WI38 (cell line): Measurements from ENCODE around the gene PRKCB.

Source experiments
- H3K4me3 ChIP-seq: 2 replicates; pipeline ENCODE4 v1.5.1; 2011; ENCODE audit warnings: low read depth, mild to moderate bottlenecking, control low read depth, low read length
- CTCF ChIP-seq: IDR thresholded peaks from 2 replicates; pipeline ENCODE4 v1.5.1; 2012; ENCODE audit warnings: low read depth, mild to moderate bottlenecking, control low read depth, low read length

Gene PRKCB

GRCh38 chr16:23941963-23942564, 106.3 kb downstream of the PRKCB start:
- TF ChIP-seq CTCF = no peak
- no peak overlapping the region for H3K4me3 ChIP-seq

- TF ChIP-seq CTCF = no peak
- H3K4me3 ChIP-seq = no peak overlapping the region
Measured at GRCh38 chr16:23943604-23944003, 107.8 kb downstream of the PRKCB start.

GRCh38 chr16:23944381-23944780, 108.6 kb downstream of the PRKCB start:
- no peak for TF ChIP-seq CTCF
- H3K4me3 ChIP-seq = no peak overlapping the region

- H3K4me3 ChIP-seq = no peak overlapping the region
- no peak for TF ChIP-seq CTCF
Measured at GRCh38 chr16:23945243-23945642, 109.5 kb downstream of the PRKCB start.

- H3K4me3 ChIP-seq = no peak overlapping the region
- no peak for TF ChIP-seq CTCF
Measured at GRCh38 chr16:23947838-23948237, 112.1 kb downstream of the PRKCB start.

- no peak for TF ChIP-seq CTCF
Measured at GRCh38 chr16:23948949-23949411, 113.2 kb downstream of the PRKCB start.

GRCh38 chr16:23949630-23950290, 114.0 kb downstream of the PRKCB start:
- TF ChIP-seq CTCF = no peak
- no peak overlapping the region for H3K4me3 ChIP-seq

More at GRCh38 chr16:23948949-23949411, 113.2 kb downstream of the PRKCB start:
- H3K4me3 ChIP-seq = no peak overlapping the region
